IMR-90 (cell line): Measurements from ENCODE around the gene CCDC40. TPM values are rescaled to one million over a fixed set of nuclear protein-coding genes. Genes with fewer than 3 reads are reported as not detected.

Experiments
- ATAC-seq: fragments of 200-7000 bp; cut with Tn5 transposase; 2 replicates; pipeline ENCODE4 v1.9.1; 2020; ENCODE audit warnings: low read depth, mild to moderate bottlenecking, moderate library complexity
- BruUV-seq: library from RNA; stranded (reverse); fragments of 400-500 nt; replicated peaks from 2 replicates; lab custom pipeline; 2021; lab: Mats Ljungman, UMichigan
- CTCF ChIA-PET: fragments of 300-600 bp; formaldehyde crosslinking; extraction: SDS; loops from one replicate; lab custom pipeline; 2021; ENCODE audit warnings: antibody characterized with exemption; lab: Yijun Ruan, JAX
- POLR2A ChIA-PET: fragments of 300-600 bp; sonication (Branson Sonifier 250); formaldehyde crosslinking; loops from one replicate; lab custom pipeline; 2022; ENCODE audit warnings: antibody characterized with exemption; ENCODE audit not compliant: unreplicated experiment; lab: Charles Lee
- DNase-seq: peaks from one replicate; pipeline ENCODE4 v3.0.0; 2013
- H2AFZ ChIP-seq: replicated peaks from 2 replicates; pipeline ENCODE3; 2013; ENCODE audit warnings: low read length, mild to moderate bottlenecking; ENCODE audit not compliant: poor library complexity
- H2AK5ac ChIP-seq: 2 replicates; pipeline ENCODE4 v1.6.1; 2013; ENCODE audit warnings: low read depth, low read length, inconsistent platforms
- H2AK9ac ChIP-seq: replicated peaks from 2 replicates; pipeline ENCODE3; 2013; ENCODE audit warnings: mild to moderate bottlenecking, low read depth, low read length, moderate library complexity; ENCODE audit not compliant: poor library complexity
- H2BK120ac ChIP-seq: 2 replicates; pipeline ENCODE4 v1.6.1; 2013; ENCODE audit warnings: low read depth, low read length, inconsistent platforms
- H2BK15ac ChIP-seq: 3 replicates; pipeline ENCODE4 v1.6.1; 2013; ENCODE audit warnings: low read depth, low read length, inconsistent platforms
- H2BK20ac ChIP-seq: 2 replicates; pipeline ENCODE4 v1.6.1; 2013; ENCODE audit warnings: low read depth, mild to moderate bottlenecking, inconsistent platforms, low read length, moderate library complexity
- H2BK5ac ChIP-seq: 2 replicates; pipeline ENCODE4 v1.6.1; 2013; ENCODE audit warnings: mild to moderate bottlenecking, low read depth, low read length, inconsistent platforms; ENCODE audit not compliant: poor library complexity, severe bottlenecking
- H3K14ac ChIP-seq: replicated peaks from 2 replicates; pipeline ENCODE4 v1.6.1; 2013; ENCODE audit warnings: low read depth, low read length, inconsistent platforms
- H3K18ac ChIP-seq: 2 replicates; pipeline ENCODE4 v1.6.1; 2013; ENCODE audit warnings: low read depth, low read length, control low read depth
- H3K23ac ChIP-seq: 2 replicates; pipeline ENCODE4 v1.6.1; 2013; ENCODE audit warnings: low read depth, low read length, inconsistent platforms
- H3K27ac ChIP-seq: 2 replicates; pipeline ENCODE4 v1.5.1; 2013; ENCODE audit warnings: mild to moderate bottlenecking, control low read depth, low read length; ENCODE audit not compliant: insufficient read depth
- H3K27me3 ChIP-seq: 2 replicates; pipeline ENCODE4 v1.6.1; 2013; ENCODE audit warnings: low read length; ENCODE audit not compliant: control insufficient read depth, insufficient read depth
- H3K36me3 ChIP-seq: 2 replicates; pipeline ENCODE4 v1.6.1; 2013; ENCODE audit warnings: low read length, mixed read lengths; ENCODE audit not compliant: control insufficient read depth, insufficient read depth
- H3K4ac ChIP-seq: 2 replicates; pipeline ENCODE4 v1.6.1; 2013; ENCODE audit warnings: low read depth, low read length, inconsistent platforms
- H3K4me1 ChIP-seq: 2 replicates; pipeline ENCODE4 v1.6.1; 2013; ENCODE audit warnings: low read length, mixed read lengths; ENCODE audit not compliant: control insufficient read depth, insufficient read depth
- H3K4me2 ChIP-seq: 2 replicates; pipeline ENCODE4 v1.6.1; 2013; ENCODE audit warnings: low read depth, mild to moderate bottlenecking, control low read depth, low read length, moderate library complexity
- H3K4me3 ChIP-seq: 2 replicates; pipeline ENCODE4 v1.5.1; 2013; ENCODE audit warnings: low read depth, mild to moderate bottlenecking, control low read depth, low read length, moderate library complexity; ENCODE audit not compliant: insufficient read depth
- H3K56ac ChIP-seq: 2 replicates; pipeline ENCODE4 v1.6.1; 2013; ENCODE audit warnings: low read length, inconsistent platforms; ENCODE audit not compliant: insufficient read depth; ENCODE audit errors: extremely low read depth
- H3K79me1 ChIP-seq, 2 experiments: 2 replicates each; pipeline ENCODE4 v1.6.1; 2013; ENCODE audit warnings: low read length in 2 of 2, inconsistent platforms in 1 of 2, low read depth in 1 of 2
- H3K9ac ChIP-seq: 2 replicates; pipeline ENCODE4 v1.6.1; 2013; ENCODE audit warnings: low read depth, low read length, control low read depth
- H3K9me1 ChIP-seq: 2 replicates; pipeline ENCODE4 v1.6.1; 2013; ENCODE audit warnings: low read length, inconsistent platforms; ENCODE audit not compliant: insufficient read depth
- H3K9me3 ChIP-seq: 2 replicates; pipeline ENCODE4 v1.6.1; 2013; ENCODE audit warnings: low read length; ENCODE audit not compliant: control insufficient read depth, insufficient read depth
- H4K20me1 ChIP-seq: 2 replicates; pipeline ENCODE4 v1.6.1; 2013; ENCODE audit warnings: low read length, inconsistent platforms; ENCODE audit not compliant: insufficient read depth
- H4K5ac ChIP-seq: 2 replicates; pipeline ENCODE4 v1.6.1; 2013; ENCODE audit warnings: mild to moderate bottlenecking, low read depth, low read length, control low read depth
- H4K8ac ChIP-seq, 2 experiments: 2 replicates each; pipeline ENCODE4 v1.6.1; 2013; ENCODE audit warnings: low read depth in 2 of 2, low read length in 2 of 2, control low read depth in 1 of 2, inconsistent platforms in 1 of 2
- H4K91ac ChIP-seq: 2 replicates; pipeline ENCODE4 v1.6.1; 2013; ENCODE audit warnings: low read depth, low read length, inconsistent platforms; ENCODE audit not compliant: insufficient read depth
- CEBPB ChIP-seq: IDR thresholded peaks from 2 replicates; pipeline ENCODE4 v1.6.1; 2012; ENCODE audit warnings: low read depth, low read length, improper control_type of control experiment
- CHD1 ChIP-seq: IDR thresholded peaks from 2 replicates; pipeline ENCODE4 v1.6.1; 2012; ENCODE audit warnings: low read depth, low read length, improper control_type of control experiment
- FOS ChIP-seq: fragments of 150-350 bp; IDR thresholded peaks from 2 replicates; pipeline ENCODE4 v1.6.1; 2016; ENCODE audit warnings: low read depth, low read length
- MAFK ChIP-seq: IDR thresholded peaks from 2 replicates; pipeline ENCODE4 v1.6.1; 2012; ENCODE audit warnings: low read depth, low read length, improper control_type of control experiment
- RCOR1 ChIP-seq: IDR thresholded peaks from 2 replicates; pipeline ENCODE4 v1.6.1; 2012; ENCODE audit warnings: mild to moderate bottlenecking, low read length, improper control_type of control experiment; ENCODE audit not compliant: insufficient replicate concordance
- RFX5 ChIP-seq: IDR thresholded peaks from 2 replicates; pipeline ENCODE4 v1.8.0; 2012; ENCODE audit warnings: low read depth, mild to moderate bottlenecking, low read length, moderate library complexity
- SMC3 ChIP-seq: fragments of 150-350 bp; IDR thresholded peaks from 2 replicates; pipeline ENCODE4 v1.6.1; 2016; ENCODE audit warnings: low read depth, mild to moderate bottlenecking, antibody characterized with exemption, low read length, moderate library complexity
- WGBS, 2 experiments: methylation state at CpG; one replicate each; pipeline versions ENCODE4 v1.1.5 to v1.1.7; 2013; ENCODE audit warnings: missing lambda C conversion rate in 2 of 2; ENCODE audit not compliant: insufficient read length in 1 of 2; ENCODE audit errors: extremely low coverage in 2 of 2; 5-methylcytosine and 5-hydroxymethylcytosine counted together
- dilution Hi-C: fragments of 300-500 bp; cut with HindIII; formaldehyde crosslinking; loops from one replicate; pipeline ENCODE4 v1.14.3; 2018; ENCODE audit warnings: low sequenced_read_pairs; ENCODE audit not compliant: unreplicated experiment
- in situ Hi-C: fragments of 300-500 bp; cut with MboI; formaldehyde crosslinking; loops from 3 replicates; pipeline ENCODE4 v1.14.3; 2019; ENCODE audit warnings: low sequenced_read_pairs, inconsistent platforms, mixed read lengths
- intact Hi-C: fragments of 100-400 bp; cut with micrococcal nuclease; formaldehyde crosslinking; loops from 2 replicates; pipeline ENCODE4 v1.10.0; 2022
- polyA plus RNA-seq, 3 experiments: library from polyadenylated mRNA; depleted of rRNA; stranded (reverse); fragments of >200 nt; gene quantifications; 2 replicates each; pipeline ENCODE4 v1.2.3, GENCODE V29; 2012; ENCODE audit warnings: low replicate concordance in 1 of 3
- total RNA-seq: library from RNA; depleted of rRNA; stranded (reverse); fragments of >200 nt; gene quantifications from 2 replicates; pipeline ENCODE4 v1.2.3, GENCODE V29; 2012
- TF ChIP-seq, protein P1 (sequence below): fragments of 150-350 bp; IDR thresholded peaks from 2 replicates; pipeline ENCODE4 v1.6.1; 2017; ENCODE audit warnings: mild to moderate bottlenecking, antibody characterized with exemption, low read length, low read depth

The CCDC40 gene
- total and polyA plus RNA-seq, 2 of the 4 experiments (the other 2 are of a cell fraction): 0.90 to 4.7 TPM

GRCh38 chr17:79987187-79987934 is 49.1 kb upstream of the CCDC40 start:
- DNase-seq: no peak

More at GRCh38 chr17:79987187-79987934, 49.1 kb upstream of the CCDC40 start:
- H4K5ac ChIP-seq: no peak overlapping the region
- H3K4ac ChIP-seq: peak overlapping the region; percentile 54; the same call in 1 of the 2 replicates
- H4K20me1 ChIP-seq: peaks cover 6% of the 10 kb centered on the region
- no TSS peak for BruUV-seq
- H2BK120ac ChIP-seq: peak overlapping the region; percentile 50; the same call in 1 of the 2 replicates
- no peak overlapping the region for H3K56ac ChIP-seq
- ATAC-seq: no peak
- H3K36me3 ChIP-seq: no peaks in the 10 kb centered on the region
- peak overlapping the region; percentile 66 for H3K4me2 ChIP-seq
- peak overlapping the region in 1 of 2 experiments; percentile 70; a peak in 1 of 4 replicates for H4K8ac ChIP-seq
- H3K27ac ChIP-seq: peak overlapping the region; percentile 11; the same call in 1 of the 2 replicates
- no peak for TF ChIP-seq CEBPB
- TF ChIP-seq, protein P1, sequence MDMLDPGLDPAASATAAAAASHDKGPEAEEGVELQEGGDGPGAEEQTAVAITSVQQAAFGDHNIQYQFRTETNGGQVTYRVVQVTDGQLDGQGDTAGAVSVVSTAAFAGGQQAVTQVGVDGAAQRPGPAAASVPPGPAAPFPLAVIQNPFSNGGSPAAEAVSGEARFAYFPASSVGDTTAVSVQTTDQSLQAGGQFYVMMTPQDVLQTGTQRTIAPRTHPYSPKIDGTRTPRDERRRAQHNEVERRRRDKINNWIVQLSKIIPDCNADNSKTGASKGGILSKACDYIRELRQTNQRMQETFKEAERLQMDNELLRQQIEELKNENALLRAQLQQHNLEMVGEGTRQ: no peak
- no peak for TF ChIP-seq SMC3
- no peak for TF ChIP-seq RFX5
- no peak for TF ChIP-seq FOS
- no peak for TF ChIP-seq RCOR1
- no peak for TF ChIP-seq CHD1
- no peak for TF ChIP-seq MAFK
- H2AK5ac ChIP-seq: peak overlapping the region; percentile 35; the same call in 1 of the 2 replicates
- H2BK20ac ChIP-seq: no peak overlapping the region
- dilution Hi-C loops (no loop called here), in situ Hi-C loops (loop anchor here (5.0 to 10.0 kb wide), 3 partner anchors 143 to 240 kb away; no protein-coding TSS in a partner anchor), intact Hi-C loops (no loop called here)
- H3K27me3 ChIP-seq: no peaks in the 10 kb centered on the region
- 71% methylated on average over 4 of the region's 18 CpGs; no CpG with 5 or more reads in 1 of the 2 experiments for WGBS, 2 experiments
- ChIA-PET CTCF (no interaction called here), POLR2A (no interaction called here)
- peaks cover 25% of the 10 kb centered on the region for H3K4me1 ChIP-seq
- peak overlapping the region; percentile 5 for H2AFZ ChIP-seq
- H3K9me1 ChIP-seq: peaks cover 15% of the 10 kb centered on the region; the same call in 1 of the 2 replicates
- H2BK5ac ChIP-seq: no peak overlapping the region
- 0 out of 2 replicates have a peak overlapping the region, but pooled peaks have one; percentile 9 for H4K91ac ChIP-seq
- peak overlapping the region; percentile 38 for H3K23ac ChIP-seq
- no peaks in the 10 kb centered on the region for H3K9me3 ChIP-seq
- peak overlapping the region; percentile 67; the same call in 1 of the 3 replicates for H2BK15ac ChIP-seq
- H3K18ac ChIP-seq: no peak overlapping the region
- H3K4me3 ChIP-seq: no peak overlapping the region
- H3K14ac ChIP-seq: peak overlapping the region; percentile 47; the same call in 1 of the 2 replicates
- H3K79me1 ChIP-seq: peaks cover 8 to 42% of the 10 kb centered on the region in 2 experiments; a peak in 3 of 4 replicates
- peak overlapping the region; percentile 89 for H2AK9ac ChIP-seq
- H3K9ac ChIP-seq: no peak overlapping the region
